PC-9 (cell line): ENCODE measurements around the gene ARMC9. TPM values are rescaled to one million over a fixed set of nuclear protein-coding genes. Genes with fewer than 3 reads are reported as not detected.

Source experiments
- BruUV-seq: library from RNA; stranded (reverse); fragments of 400-500 nt; replicated peaks from 2 replicates; lab custom pipeline; 2021; lab: Mats Ljungman, UMichigan
- CTCF ChIA-PET: fragments of 300-600 bp; sonication (Branson Sonifier 250); formaldehyde crosslinking; loops from one replicate; lab custom pipeline; 2022; ENCODE audit warnings: antibody characterized with exemption; lab: Charles Lee
- POLR2A ChIA-PET: fragments of 300-600 bp; sonication (Branson Sonifier 250); formaldehyde crosslinking; loops from one replicate; lab custom pipeline; 2022; ENCODE audit warnings: antibody characterized with exemption; ENCODE audit not compliant: unreplicated experiment; lab: Charles Lee
- DNase-seq, 2 experiments: peaks; one replicate each; pipeline versions ENCODE4 v3.0.0 to v3.0.0-alpha.2; 2015 to 2022; ENCODE audit warnings: mixed read lengths in 1 of 2
- H2AFZ ChIP-seq: fragments of 200-600 bp; sonication (generic); 2 replicates; pipeline ENCODE4 v1.8.1; 2017; ENCODE audit warnings: antibody characterized with exemption
- H3F3A ChIP-seq: fragments of 200-600 bp; sonication (generic); 2 replicates; pipeline ENCODE4 v1.8.1; 2017; ENCODE audit warnings: antibody characterized with exemption, mild to moderate bottlenecking, low read depth; ENCODE audit not compliant: insufficient read depth
- H3K27ac ChIP-seq: fragments of 200-600 bp; sonication (generic); 2 replicates; pipeline ENCODE4 v1.6.1; 2016; ENCODE audit warnings: mixed run types
- H3K27me3 ChIP-seq: fragments of 200-600 bp; sonication (generic); 2 replicates; pipeline ENCODE4 v1.6.1; 2016; ENCODE audit warnings: low read depth, mixed run types; ENCODE audit not compliant: insufficient read depth
- H3K36me3 ChIP-seq: fragments of 200-600 bp; sonication (generic); 2 replicates; pipeline ENCODE4 v1.6.1; 2016; ENCODE audit warnings: low read depth, mixed run types
- H3K4me1 ChIP-seq: fragments of 200-600 bp; sonication (generic); replicated peaks from 2 replicates; pipeline ENCODE4 v1.6.1; 2016; ENCODE audit warnings: mixed run types; ENCODE audit not compliant: insufficient read depth
- H3K4me2 ChIP-seq: fragments of 200-600 bp; sonication (generic); 2 replicates; pipeline ENCODE4 v1.6.1; 2017; ENCODE audit warnings: mixed run types
- H3K4me3 ChIP-seq: fragments of 200-600 bp; sonication (generic); 2 replicates; pipeline ENCODE4 v1.6.1; 2016; ENCODE audit warnings: mixed run types
- H3K79me2 ChIP-seq: fragments of 200-600 bp; sonication (generic); 2 replicates; pipeline ENCODE4 v1.6.1; 2017; ENCODE audit warnings: low read depth, mixed run types
- H3K9me2 ChIP-seq: fragments of 200-600 bp; sonication (generic); 2 replicates; pipeline ENCODE4 v1.8.1; 2017; ENCODE audit warnings: mild to moderate bottlenecking; ENCODE audit not compliant: insufficient read depth
- H3K9me3 ChIP-seq: fragments of 200-600 bp; sonication (generic); 2 replicates; pipeline ENCODE4 v1.8.1; 2016; ENCODE audit warnings: low read depth; ENCODE audit not compliant: insufficient read depth
- H4K20me1 ChIP-seq: fragments of 200-600 bp; sonication (generic); 2 replicates; pipeline ENCODE4 v1.8.1; 2017; ENCODE audit not compliant: insufficient read depth
- CTCF ChIP-seq: fragments of 200-600 bp; sonication (generic); conservative IDR thresholded peaks from 2 replicates; pipeline ENCODE4 v1.6.1; 2017; ENCODE audit warnings: mixed run types, antibody characterized with exemption, mild to moderate bottlenecking, moderate library complexity
- EZH2 ChIP-seq: fragments of 200-600 bp; sonication (generic); IDR thresholded peaks from 2 replicates; pipeline ENCODE4 v1.8.0; 2017; ENCODE audit warnings: antibody characterized with exemption, low read depth
- intact Hi-C: fragments of 100-400 bp; cut with micrococcal nuclease; formaldehyde crosslinking; loops from one replicate; pipeline ENCODE4 v1.10.0; 2022; ENCODE audit not compliant: unreplicated experiment
- total RNA-seq: library from RNA; stranded (reverse); gene quantifications from 2 replicates; pipeline ENCODE4 v1.2.3, GENCODE V29; 2021

Gene ARMC9
- total RNA-seq, 1 experiment from 2014 or later: 23.4 TPM

- TF ChIP-seq EZH2 (no peak), CTCF (no peak)
- no peak overlapping the region for H2AFZ ChIP-seq
- no peaks in the 10 kb centered on the region for H3K36me3 ChIP-seq
- BruUV-seq: no TSS peak
- peaks cover 20% of the 10 kb centered on the region for H3K27me3 ChIP-seq
- CTCF ChIA-PET: no interaction called here
- H4K20me1 ChIP-seq: no peaks in the 10 kb centered on the region
- no peaks in the 10 kb centered on the region for H3F3A ChIP-seq
- no peaks in the 10 kb centered on the region for H3K4me1 ChIP-seq
- H3K79me2 ChIP-seq: no peaks in the 10 kb centered on the region
- intact Hi-C loops: no loop called here
- H3K9me2 ChIP-seq: no peaks in the 10 kb centered on the region
- POLR2A ChIA-PET: no interaction called here
- no peaks in the 10 kb centered on the region for H3K9me3 ChIP-seq
- no peak overlapping the region for H3K27ac ChIP-seq
- H3K4me3 ChIP-seq: no peak overlapping the region
- H3K4me2 ChIP-seq: no peak overlapping the region
- DNase-seq: no peak
Measured at GRCh38 chr2:231186325-231186724, 12.1 kb upstream of the ARMC9 start.

GRCh38 chr2:231187736-231188505, 10.5 kb upstream of the ARMC9 start:
- no peak overlapping the region for H3K4me2 ChIP-seq
- no peaks in the 10 kb centered on the region for H3K36me3 ChIP-seq
- TF ChIP-seq CTCF: no peak
- no peak for TF ChIP-seq EZH2
- ChIA-PET CTCF (no interaction called here), POLR2A (interaction anchor here (1.0 kb wide), 1 partner anchor 212 kb away, joined by 3 read pairs; no protein-coding TSS in a partner anchor)
- H3K4me1 ChIP-seq: no peaks in the 10 kb centered on the region
- H3K9me3 ChIP-seq: no peaks in the 10 kb centered on the region
- peaks cover 23% of the 10 kb centered on the region for H3K27me3 ChIP-seq
- no peaks in the 10 kb centered on the region for H3K9me2 ChIP-seq
- H3F3A ChIP-seq: no peaks in the 10 kb centered on the region
- no peaks in the 10 kb centered on the region for H3K79me2 ChIP-seq
- intact Hi-C loops: no loop called here
- no peak for DNase-seq
- H3K27ac ChIP-seq: no peak overlapping the region
- no peaks in the 10 kb centered on the region for H4K20me1 ChIP-seq
- BruUV-seq: no TSS peak
- no peak overlapping the region for H3K4me3 ChIP-seq
- H2AFZ ChIP-seq: no peak overlapping the region

GRCh38 chr2:231188506-231189170, 9.8 kb upstream of the ARMC9 start:
- Histone ChIP-seq H3F3A (no peaks in the 10 kb centered on the region), H3K4me1 (no peaks in the 10 kb centered on the region), H2AFZ (no peak overlapping the region), H3K79me2 (no peaks in the 10 kb centered on the region), H3K27ac (no peak overlapping the region), H3K9me3 (no peaks in the 10 kb centered on the region), H4K20me1 (no peaks in the 10 kb centered on the region), H3K4me2 (no peak overlapping the region), H3K27me3 (peaks cover 23% of the 10 kb centered on the region), H3K9me2 (no peaks in the 10 kb centered on the region), H3K36me3 (no peaks in the 10 kb centered on the region), H3K4me3 (no peak overlapping the region)
- DNase-seq: no peak
- intact Hi-C loops: no loop called here
- ChIA-PET POLR2A (interaction anchor here (1.0 kb wide), 1 partner anchor 212 kb away, joined by 3 read pairs; no protein-coding TSS in a partner anchor), CTCF (no interaction called here)
- TF ChIP-seq CTCF (no peak), EZH2 (no peak)
- BruUV-seq: no TSS peak
